SK-N-SH (cell line): ENCODE results near the gene GRM8. TPM values are rescaled to one million over a fixed set of nuclear protein-coding genes. Genes with fewer than 3 reads are reported as not detected.

Experiments used
- CTCF ChIA-PET: fragments of 300-600, 350-600 bp; formaldehyde crosslinking; extraction: SDS; loops from one replicate; lab custom pipeline; 2021; lab: Yijun Ruan, JAX
- POLR2A ChIA-PET: fragments of 350-600 bp; sonication (Branson Sonifier 250); formaldehyde crosslinking; extraction: SDS; loops from one replicate; lab custom pipeline; 2020; ENCODE audit warnings: antibody characterized with exemption, inconsistent platforms; lab: Yijun Ruan, JAX
- DNase-seq: peaks from one replicate; pipeline ENCODE4 v3.0.0; 2012
- H2AFZ ChIP-seq: fragments of 200-600 bp; sonication (generic); 2 replicates; pipeline ENCODE4 v1.8.1; 2016; ENCODE audit warnings: antibody characterized with exemption, mild to moderate bottlenecking, low read depth
- H3F3A ChIP-seq: fragments of 200-600 bp; sonication (generic); replicated peaks from 2 replicates; pipeline ENCODE3; 2016; ENCODE audit warnings: antibody characterized with exemption, mild to moderate bottlenecking; ENCODE audit not compliant: insufficient read depth
- H3K27ac ChIP-seq, 2 experiments: fragments of 200-500 bp in 1 of 2; fragments of 200-600 bp in 1 of 2; sonication (Bioruptor generic) in 1 of 2; sonication (generic), shearing (Covaris generic) in 1 of 2; 2 replicates each; pipeline versions ENCODE4 v1.5.1 to v1.6.1; 2014 to 2016; ENCODE audit warnings: low read depth in 2 of 2, inconsistent platforms in 1 of 2, low read length in 1 of 2, mild to moderate bottlenecking in 1 of 2, mixed read lengths in 1 of 2
- H3K27me3 ChIP-seq: fragments of 200-600 bp; sonication (generic), shearing (Covaris generic); 2 replicates; pipeline ENCODE4 v1.6.1; 2016; ENCODE audit warnings: mixed run types; ENCODE audit not compliant: insufficient read depth
- H3K36me3 ChIP-seq, 2 experiments: fragments of 200-500 bp in 1 of 2; fragments of 200-600 bp in 1 of 2; sonication (Bioruptor generic) in 1 of 2; sonication (generic) in 1 of 2; replicated peaks in 1 of 2; 2 replicates each; pipeline versions ENCODE3 to v1.5.1; 2014 to 2016; ENCODE audit warnings: low read length in 1 of 2, mild to moderate bottlenecking in 1 of 2; ENCODE audit not compliant: insufficient read depth in 2 of 2, control insufficient read depth in 1 of 2
- H3K4me1 ChIP-seq, 2 experiments: fragments of 200-500 bp in 1 of 2; fragments of 200-600 bp in 1 of 2; sonication (Bioruptor generic) in 1 of 2; sonication (generic), shearing (Covaris generic) in 1 of 2; 2 replicates each; pipeline versions ENCODE4 v1.5.1 to v1.6.1; 2014 to 2016; ENCODE audit warnings: low read depth in 1 of 2, low read length in 1 of 2, mixed run types in 1 of 2; ENCODE audit not compliant: insufficient read depth in 2 of 2, control insufficient read depth in 1 of 2
- H3K4me2 ChIP-seq: fragments of 200-600 bp; sonication (generic), shearing (Covaris generic); 2 replicates; pipeline ENCODE4 v1.6.1; 2017; ENCODE audit warnings: mixed run types
- H3K4me3 ChIP-seq, 2 experiments: fragments of 200-500 bp in 1 of 2; fragments of 200-600 bp in 1 of 2; sonication (Bioruptor generic) in 1 of 2; sonication (generic), shearing (Covaris generic) in 1 of 2; 2 replicates each; pipeline versions ENCODE4 v1.5.1 to v1.8.1; 2014 to 2016; ENCODE audit warnings: low read depth in 2 of 2, inconsistent platforms in 1 of 2, low read length in 1 of 2, mild to moderate bottlenecking in 1 of 2, mixed read lengths in 1 of 2, moderate library complexity in 1 of 2
- H3K79me2 ChIP-seq: fragments of 200-600 bp; sonication (generic); 2 replicates; pipeline ENCODE4 v1.8.1; 2017; ENCODE audit warnings: mild to moderate bottlenecking; ENCODE audit not compliant: insufficient read depth
- H3K9ac ChIP-seq: fragments of 200-600 bp; sonication (generic); 2 replicates; pipeline ENCODE4 v1.6.1; 2017; ENCODE audit warnings: mixed run types
- H3K9me2 ChIP-seq: fragments of 200-600 bp; sonication (generic); 2 replicates; pipeline ENCODE4 v1.6.1; 2017; ENCODE audit warnings: mixed run types
- H3K9me3 ChIP-seq: fragments of 200-600 bp; sonication (generic); 2 replicates; pipeline ENCODE4 v1.6.1; 2017; ENCODE audit warnings: mixed run types, mild to moderate bottlenecking, moderate library complexity
- H4K20me1 ChIP-seq: fragments of 200-600 bp; sonication (generic); 2 replicates; pipeline ENCODE4 v1.6.1; 2017; ENCODE audit warnings: mild to moderate bottlenecking, mixed run types; ENCODE audit not compliant: insufficient read depth
- ELF1 ChIP-seq: IDR thresholded peaks from 2 replicates; pipeline ENCODE4 v1.4.0; 2012
- JUND ChIP-seq: IDR thresholded peaks from 2 replicates; pipeline ENCODE4 v1.4.0; 2012
- MEF2A ChIP-seq: IDR thresholded peaks from 2 replicates; pipeline ENCODE4 v1.4.0; 2012; ENCODE audit warnings: low read depth, borderline replicate concordance
- RXRA ChIP-seq: IDR thresholded peaks from 2 replicates; pipeline ENCODE4 v1.4.0; 2012; ENCODE audit warnings: low read depth, mild to moderate bottlenecking, borderline replicate concordance
- SMC3 ChIP-seq: IDR thresholded peaks from 2 replicates; pipeline ENCODE4 v1.6.1; 2012; ENCODE audit warnings: low read depth, low read length, improper control_type of control experiment
- TAF1 ChIP-seq: IDR thresholded peaks from 2 replicates; pipeline ENCODE4 v1.6.1; 2012; ENCODE audit warnings: low read depth, mild to moderate bottlenecking, low read length, moderate library complexity, borderline replicate concordance
- TEAD4 ChIP-seq: IDR thresholded peaks from 2 replicates; pipeline ENCODE4 v1.4.0; 2012; ENCODE audit warnings: mild to moderate bottlenecking, borderline replicate concordance; ENCODE audit not compliant: insufficient read depth
- WGBS: methylation state at CpG from one replicate; pipeline ENCODE4 v1.1.6; 2017; ENCODE audit warnings: low lambda C conversion rate; 5-methylcytosine and 5-hydroxymethylcytosine counted together
- polyA plus RNA-seq, 3 experiments: library from polyadenylated mRNA; depleted of rRNA; stranded (reverse); fragments of >200 nt; gene quantifications; 2 replicates each; pipeline ENCODE4 v1.2.3, GENCODE V29; 2012
- TF ChIP-seq, protein P1 (sequence below): fragments of 200-600 bp; sonication (generic); IDR thresholded peaks from 2 replicates; pipeline ENCODE4 v1.6.1; 2017; ENCODE audit warnings: antibody characterized with exemption, mild to moderate bottlenecking, moderate library complexity
- TF ChIP-seq, protein P2 (sequence below): IDR thresholded peaks from 2 replicates; pipeline ENCODE4 v1.4.0; 2012; ENCODE audit warnings: low read depth
- TF ChIP-seq, protein P3 (sequence below): IDR thresholded peaks from 2 replicates; pipeline ENCODE4 v1.4.0; 2012; ENCODE audit warnings: low read depth, borderline replicate concordance

GRM8 gene
- polyA plus RNA-seq, 1 of the 3 experiments (the other 2 are of a cell fraction): 0.10 TPM

DNA sequence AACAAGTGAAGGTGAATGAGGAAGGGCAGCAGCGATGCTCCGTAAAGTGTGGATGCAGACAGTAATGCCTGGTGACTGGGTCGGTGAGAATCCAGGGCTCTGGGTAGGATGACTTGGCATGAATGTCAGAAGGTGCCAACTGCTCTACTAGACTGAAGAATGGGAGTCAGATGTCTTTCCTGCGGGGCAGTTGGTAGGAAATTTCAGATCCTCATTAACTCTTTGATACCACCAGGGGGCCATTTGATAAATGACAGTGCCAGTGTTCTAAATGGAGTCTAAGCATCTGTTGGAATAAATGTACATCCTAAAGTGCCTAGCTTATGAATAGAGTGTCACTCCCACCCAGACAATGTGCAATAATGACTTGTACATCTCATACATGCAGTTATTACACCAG lies 462.0 kb downstream of the GRM8 start:
- H3K27ac ChIP-seq: no peak overlapping the region
- ChIA-PET CTCF (interaction anchor here (1.6 to 7.6 kb wide), 2 partner anchors 11 to 13 kb away, joined by 3 to 48 read pairs; no protein-coding TSS in a partner anchor), POLR2A (no interaction called here)
- no peak for DNase-seq
- no peak for TF ChIP-seq SMC3
- TF ChIP-seq, protein P1, sequence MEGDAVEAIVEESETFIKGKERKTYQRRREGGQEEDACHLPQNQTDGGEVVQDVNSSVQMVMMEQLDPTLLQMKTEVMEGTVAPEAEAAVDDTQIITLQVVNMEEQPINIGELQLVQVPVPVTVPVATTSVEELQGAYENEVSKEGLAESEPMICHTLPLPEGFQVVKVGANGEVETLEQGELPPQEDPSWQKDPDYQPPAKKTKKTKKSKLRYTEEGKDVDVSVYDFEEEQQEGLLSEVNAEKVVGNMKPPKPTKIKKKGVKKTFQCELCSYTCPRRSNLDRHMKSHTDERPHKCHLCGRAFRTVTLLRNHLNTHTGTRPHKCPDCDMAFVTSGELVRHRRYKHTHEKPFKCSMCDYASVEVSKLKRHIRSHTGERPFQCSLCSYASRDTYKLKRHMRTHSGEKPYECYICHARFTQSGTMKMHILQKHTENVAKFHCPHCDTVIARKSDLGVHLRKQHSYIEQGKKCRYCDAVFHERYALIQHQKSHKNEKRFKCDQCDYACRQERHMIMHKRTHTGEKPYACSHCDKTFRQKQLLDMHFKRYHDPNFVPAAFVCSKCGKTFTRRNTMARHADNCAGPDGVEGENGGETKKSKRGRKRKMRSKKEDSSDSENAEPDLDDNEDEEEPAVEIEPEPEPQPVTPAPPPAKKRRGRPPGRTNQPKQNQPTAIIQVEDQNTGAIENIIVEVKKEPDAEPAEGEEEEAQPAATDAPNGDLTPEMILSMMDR: peak; percentile 35; the same call in 1 of the 2 replicates
- no peaks in the 10 kb centered on the region for H4K20me1 ChIP-seq
- no peaks in the 10 kb centered on the region for H3K79me2 ChIP-seq
- H3K9me3 ChIP-seq: no peaks in the 10 kb centered on the region
- no peak overlapping the region for H3K4me3 ChIP-seq
- 75% methylated on average over 4 of the region's 4 CpGs for WGBS
- H3K36me3 ChIP-seq: no peaks in the 10 kb centered on the region
- no peak overlapping the region for H3K9ac ChIP-seq
- peaks cover 0 to 3% of the 10 kb centered on the region in 2 experiments; a peak in 2 of 4 replicates for H3K4me1 ChIP-seq
- no peaks in the 10 kb centered on the region for H3K27me3 ChIP-seq
- H3K9me2 ChIP-seq: no peaks in the 10 kb centered on the region
- no peaks in the 10 kb centered on the region for H3F3A ChIP-seq
- no peak overlapping the region for H2AFZ ChIP-seq
- no peak overlapping the region for H3K4me2 ChIP-seq

DNA sequence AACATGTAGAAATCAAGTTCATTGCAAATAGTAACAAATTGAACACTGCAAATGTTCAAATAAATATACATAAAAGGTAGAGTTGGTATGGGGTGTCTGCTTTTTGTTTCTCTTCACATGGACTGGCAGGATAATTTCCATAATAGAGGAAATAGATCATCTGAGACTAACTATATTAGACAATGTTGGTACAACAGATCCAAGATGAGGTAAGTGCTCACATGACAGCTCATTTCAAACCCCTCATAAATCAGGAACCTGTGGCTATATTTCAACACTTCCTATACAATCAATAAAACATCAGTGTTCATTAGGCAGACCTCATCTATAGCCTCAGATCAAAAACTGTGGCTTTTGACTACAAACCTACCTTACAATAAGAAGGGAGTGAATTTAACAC lies 469.1 kb downstream of the GRM8 start:
- Histone ChIP-seq H3K9me3 (no peaks in the 10 kb centered on the region; the same call in 1 of the 2 replicates), H3K4me1 (no peaks in the 10 kb centered on the region), H3K4me3 (no peak overlapping the region), H3K79me2 (no peaks in the 10 kb centered on the region), H3K27ac (no peak overlapping the region), H3K4me2 (no peak overlapping the region), H2AFZ (no peak overlapping the region), H4K20me1 (no peaks in the 10 kb centered on the region), H3K9ac (no peak overlapping the region), H3K27me3 (no peaks in the 10 kb centered on the region), H3K9me2 (no peaks in the 10 kb centered on the region), H3K36me3 (no peaks in the 10 kb centered on the region), H3F3A (no peaks in the 10 kb centered on the region)
- ChIA-PET POLR2A (no interaction called here), CTCF (interaction anchor here (1.0 to 1.3 kb wide), 2 partner anchors 12 to 19 kb away, joined by 3 to 4 read pairs; no protein-coding TSS in a partner anchor)
- TF ChIP-seq RXRA: no peak
- TF ChIP-seq, protein P2, sequence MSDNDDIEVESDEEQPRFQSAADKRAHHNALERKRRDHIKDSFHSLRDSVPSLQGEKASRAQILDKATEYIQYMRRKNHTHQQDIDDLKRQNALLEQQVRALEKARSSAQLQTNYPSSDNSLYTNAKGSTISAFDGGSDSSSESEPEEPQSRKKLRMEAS: no peak
- TF ChIP-seq ELF1: no peak
- no peak for TF ChIP-seq TAF1
- TF ChIP-seq SMC3: no peak
- no peak for TF ChIP-seq TEAD4
- TF ChIP-seq MEF2A: no peak
- no peak for TF ChIP-seq JUND
- TF ChIP-seq, protein P3, sequence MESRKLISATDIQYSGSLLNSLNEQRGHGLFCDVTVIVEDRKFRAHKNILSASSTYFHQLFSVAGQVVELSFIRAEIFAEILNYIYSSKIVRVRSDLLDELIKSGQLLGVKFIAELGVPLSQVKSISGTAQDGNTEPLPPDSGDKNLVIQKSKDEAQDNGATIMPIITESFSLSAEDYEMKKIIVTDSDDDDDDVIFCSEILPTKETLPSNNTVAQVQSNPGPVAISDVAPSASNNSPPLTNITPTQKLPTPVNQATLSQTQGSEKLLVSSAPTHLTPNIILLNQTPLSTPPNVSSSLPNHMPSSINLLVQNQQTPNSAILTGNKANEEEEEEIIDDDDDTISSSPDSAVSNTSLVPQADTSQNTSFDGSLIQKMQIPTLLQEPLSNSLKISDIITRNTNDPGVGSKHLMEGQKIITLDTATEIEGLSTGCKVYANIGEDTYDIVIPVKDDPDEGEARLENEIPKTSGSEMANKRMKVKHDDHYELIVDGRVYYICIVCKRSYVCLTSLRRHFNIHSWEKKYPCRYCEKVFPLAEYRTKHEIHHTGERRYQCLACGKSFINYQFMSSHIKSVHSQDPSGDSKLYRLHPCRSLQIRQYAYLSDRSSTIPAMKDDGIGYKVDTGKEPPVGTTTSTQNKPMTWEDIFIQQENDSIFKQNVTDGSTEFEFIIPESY: no peak
- no peak for DNase-seq
